H1 (cell line): ENCODE data around the gene ARHGAP35. TPM values are rescaled to one million over a fixed set of nuclear protein-coding genes. Genes with fewer than 3 reads are reported as not detected.

Experiments
- CTCF ChIA-PET: fragments of 300-600 bp; sonication (Branson Sonifier 250); formaldehyde crosslinking; loops from one replicate; lab custom pipeline; 2021; ENCODE audit not compliant: partially characterized antibody; lab: Charles Lee
- POLR2A ChIA-PET: fragments of 300-600 bp; sonication (Branson Sonifier 250); formaldehyde crosslinking; loops from one replicate; lab custom pipeline; 2021; ENCODE audit warnings: inconsistent platforms; ENCODE audit not compliant: partially characterized antibody; lab: Charles Lee
- DNase-seq, 2 experiments: peaks; one replicate each; pipeline versions ENCODE4 v3.0.0 to v3.0.0-alpha.2; 2010 to 2022; ENCODE audit warnings: low spot score in 2 of 2, low read depth in 1 of 2, mixed read lengths in 1 of 2
- FAIRE-seq: peaks from 2 replicates; lab custom pipeline; 2011; peaks lifted over from hg19 to GRCh38; lab: Jason Lieb, UNC
- H2AFZ ChIP-seq: 2 replicates; pipeline ENCODE4 v1.8.1; 2012; ENCODE audit warnings: low read length, inconsistent platforms
- H2AK5ac ChIP-seq: 2 replicates; pipeline ENCODE4 v1.6.1; 2013; ENCODE audit warnings: low read depth, low read length
- H2BK120ac ChIP-seq: replicated peaks from 2 replicates; pipeline ENCODE3; 2013; ENCODE audit warnings: low read depth, low read length, inconsistent platforms
- H2BK12ac ChIP-seq: 2 replicates; pipeline ENCODE4 v1.6.1; 2013; ENCODE audit warnings: low read depth, low read length
- H2BK15ac ChIP-seq: 2 replicates; pipeline ENCODE4 v1.6.1; 2013; ENCODE audit warnings: low read length
- H2BK20ac ChIP-seq: 2 replicates; pipeline ENCODE4 v1.6.1; 2013; ENCODE audit warnings: low read length
- H2BK5ac ChIP-seq: 2 replicates; pipeline ENCODE4 v1.6.1; 2013; ENCODE audit warnings: low read depth, low read length
- H3K14ac ChIP-seq: 2 replicates; pipeline ENCODE4 v1.6.1; 2013; ENCODE audit warnings: inconsistent platforms; ENCODE audit not compliant: insufficient read length
- H3K18ac ChIP-seq: 2 replicates; pipeline ENCODE4 v1.6.1; 2013; ENCODE audit warnings: low read length; ENCODE audit errors: extremely low read depth
- H3K23ac ChIP-seq: 2 replicates; pipeline ENCODE4 v1.6.1; 2013; ENCODE audit warnings: inconsistent platforms; ENCODE audit not compliant: insufficient read length
- H3K23me2 ChIP-seq: 2 replicates; pipeline ENCODE4 v1.6.1; 2013; ENCODE audit warnings: low read depth, low read length
- H3K27ac ChIP-seq: 2 replicates; pipeline ENCODE4 v1.6.1; 2011; ENCODE audit warnings: low read depth, low read length, inconsistent platforms
- H3K27me3 ChIP-seq, 4 experiments: replicated peaks in 1 of 4; 1 replicate in 1 of 4; 2 replicates in 3 of 4; pipeline versions ENCODE4 v1.6.1 to v1.8.1; 2011 to 2013; ENCODE audit warnings: low read length in 3 of 4, mild to moderate bottlenecking in 3 of 4, inconsistent platforms in 2 of 4, mixed read lengths in 2 of 4, moderate library complexity in 1 of 4; ENCODE audit not compliant: control insufficient read depth in 3 of 4, insufficient read depth in 3 of 4; ENCODE audit errors: extremely low read depth in 1 of 4
- H3K36me3 ChIP-seq, 4 experiments: 2 replicates each; pipeline versions ENCODE4 v1.6.1 to v1.8.1; 2011 to 2013; ENCODE audit warnings: mild to moderate bottlenecking in 4 of 4, low read length in 3 of 4, moderate library complexity in 2 of 4, control low read depth in 1 of 4, inconsistent platforms in 1 of 4; ENCODE audit not compliant: insufficient read depth in 4 of 4, control insufficient read depth in 2 of 4
- H3K4ac ChIP-seq: replicated peaks from 2 replicates; pipeline ENCODE3; 2013; ENCODE audit warnings: low read length, low read depth, mixed read lengths, inconsistent platforms; ENCODE audit not compliant: insufficient read length
- H3K4me1 ChIP-seq, 4 experiments: replicated peaks in 1 of 4; 1 replicate in 1 of 4; 2 replicates in 3 of 4; pipeline versions ENCODE4 v1.6.1 to v1.8.1; 2011 to 2013; ENCODE audit warnings: low read length in 3 of 4, inconsistent platforms in 2 of 4, mixed read lengths in 1 of 4; ENCODE audit not compliant: insufficient read depth in 4 of 4, control insufficient read depth in 3 of 4
- H3K4me2 ChIP-seq, 2 experiments: 2 replicates each; pipeline versions ENCODE4 v1.6.1 to v1.8.1; 2011 to 2013; ENCODE audit warnings: low read depth in 2 of 2, low read length in 2 of 2, control low read depth in 1 of 2, inconsistent platforms in 1 of 2, mild to moderate bottlenecking in 1 of 2; ENCODE audit not compliant: insufficient read depth in 1 of 2
- H3K4me3 ChIP-seq, 4 experiments: fragments of 200-600, 300-600 bp in 1 of 4; sonication (generic), shearing (Covaris generic), sonication (Bioruptor Twin) in 1 of 4; 2 replicates each; pipeline versions ENCODE4 v1.5.1 to v1.8.1; 2011 to 2016; ENCODE audit warnings: low read length in 4 of 4, low read depth in 3 of 4, control low read depth in 2 of 4, inconsistent platforms in 2 of 4, mild to moderate bottlenecking in 2 of 4, mixed read lengths in 1 of 4, moderate library complexity in 1 of 4; ENCODE audit not compliant: insufficient read depth in 2 of 4; ENCODE audit errors: extremely low read depth in 1 of 4
- H3K56ac ChIP-seq: replicated peaks from 2 replicates; pipeline ENCODE3; 2013; ENCODE audit warnings: low read depth, mild to moderate bottlenecking, mixed read lengths, low read length, inconsistent platforms; ENCODE audit not compliant: insufficient read length
- H3K79me1 ChIP-seq: 2 replicates; pipeline ENCODE4 v1.6.1; 2013; ENCODE audit warnings: low read depth, low read length, control low read depth
- H3K79me2 ChIP-seq, 2 experiments: 2 replicates each; pipeline versions ENCODE4 v1.6.1 to v1.8.1; 2012 to 2013; ENCODE audit warnings: low read length in 2 of 2, mild to moderate bottlenecking in 2 of 2, inconsistent platforms in 1 of 2; ENCODE audit not compliant: insufficient read depth in 2 of 2, control insufficient read depth in 1 of 2
- H3K9ac ChIP-seq, 4 experiments: replicated peaks in 1 of 4; 1 replicate in 1 of 4; 2 replicates in 3 of 4; pipeline versions ENCODE4 v1.6.1 to v1.8.1; 2011 to 2013; ENCODE audit warnings: low read depth in 3 of 4, low read length in 3 of 4, control low read depth in 2 of 4, mild to moderate bottlenecking in 2 of 4, moderate library complexity in 2 of 4, inconsistent platforms in 1 of 4; ENCODE audit errors: extremely low read depth in 1 of 4
- H3K9me3 ChIP-seq, 2 experiments: 2 replicates each; pipeline versions ENCODE4 v1.6.1 to v1.8.1; 2012 to 2013; ENCODE audit warnings: mild to moderate bottlenecking in 2 of 2, moderate library complexity in 2 of 2, control low read depth in 1 of 2, inconsistent platforms in 1 of 2, low read depth in 1 of 2, low read length in 1 of 2, mixed read lengths in 1 of 2; ENCODE audit not compliant: insufficient read depth in 2 of 2
- H4K20me1 ChIP-seq, 2 experiments: replicated peaks in 1 of 2; 2 replicates each; pipeline versions ENCODE3 to v1.8.1; 2011 to 2013; ENCODE audit warnings: inconsistent platforms in 2 of 2, low read length in 2 of 2, mild to moderate bottlenecking in 1 of 2; ENCODE audit not compliant: insufficient read depth in 2 of 2, control insufficient read depth in 1 of 2
- H4K5ac ChIP-seq: 2 replicates; pipeline ENCODE4 v1.6.1; 2013; ENCODE audit warnings: low read length, low read depth, mixed read lengths, inconsistent platforms; ENCODE audit not compliant: insufficient read length
- H4K8ac ChIP-seq: 2 replicates; pipeline ENCODE4 v1.8.0; 2013; ENCODE audit warnings: mild to moderate bottlenecking, moderate library complexity, low read length, inconsistent platforms; ENCODE audit not compliant: insufficient read depth; ENCODE audit errors: extremely low read depth
- H4K91ac ChIP-seq: replicated peaks from 2 replicates; pipeline ENCODE3; 2013; ENCODE audit warnings: low read length, mixed read lengths, inconsistent platforms; ENCODE audit not compliant: insufficient read length
- CBX5 ChIP-seq: fragments of 300-800, 300-1000 bp; sonication (generic); IDR thresholded peaks from 2 replicates; pipeline ENCODE4 v1.7.1; 2016; ENCODE audit warnings: antibody characterized with exemption, low read length, low read depth
- CBX8 ChIP-seq: fragments of 300-800, 300-1000 bp; sonication (generic); IDR thresholded peaks from 2 replicates; pipeline ENCODE4 v1.7.1; 2016; ENCODE audit warnings: low read depth, low read length, borderline replicate concordance
- HDAC2 ChIP-seq, 2 experiments: fragments of 300-600 bp in 1 of 2; sonication (generic) in 1 of 2; IDR thresholded peaks; 2 replicates each; pipeline ENCODE4 v1.6.1; 2011 to 2012; ENCODE audit warnings: low read depth in 2 of 2, low read length in 2 of 2, mild to moderate bottlenecking in 2 of 2, moderate library complexity in 2 of 2, borderline replicate concordance in 1 of 2, inconsistent platforms in 1 of 2
- JUN ChIP-seq: IDR thresholded peaks from 2 replicates; pipeline ENCODE4 v1.6.1; 2011; ENCODE audit warnings: low read depth, mild to moderate bottlenecking, improper control_type of control experiment, low read length
- KDM1A ChIP-seq: fragments of 200-600, 300-600 bp; sonication (generic); IDR thresholded peaks from 2 replicates; pipeline ENCODE4 v1.7.1; 2016; ENCODE audit warnings: mild to moderate bottlenecking, low read length, borderline replicate concordance
- MAFK ChIP-seq: IDR thresholded peaks from 2 replicates; pipeline ENCODE4 v1.6.1; 2012; ENCODE audit warnings: low read depth, mild to moderate bottlenecking, improper control_type of control experiment, low read length
- POLR2A ChIP-seq, 2 experiments: IDR thresholded peaks; 1 replicate in 1 of 2; 2 replicates in 1 of 2; pipeline ENCODE4 v1.6.1; 2011; ENCODE audit warnings: low read depth in 2 of 2, low read length in 2 of 2, mild to moderate bottlenecking in 2 of 2; ENCODE audit errors: control extremely low read depth in 1 of 2
- RBBP5 ChIP-seq: IDR thresholded peaks from 2 replicates; pipeline ENCODE4 v1.7.1; 2012; ENCODE audit warnings: low read depth, mild to moderate bottlenecking, inconsistent platforms, low read length, moderate library complexity, borderline replicate concordance
- SUZ12 ChIP-seq: fragments of 200-600 bp; sonication (generic); IDR thresholded peaks from 2 replicates; pipeline ENCODE4 v1.6.1; 2012; ENCODE audit warnings: mild to moderate bottlenecking, inconsistent platforms, low read length, moderate library complexity, mixed read lengths
- TEAD4 ChIP-seq: IDR thresholded peaks from 2 replicates; pipeline ENCODE4 v1.6.1; 2012; ENCODE audit warnings: low read depth, low read length, inconsistent platforms, mixed read lengths
- WGBS, 2 experiments: shearing (Covaris generic) in 1 of 2; methylation state at CpG; one replicate each; pipeline versions ENCODE4 v1.1.6 to v1.1.7; 2013 to 2015; ENCODE audit warnings: low lambda C conversion rate in 2 of 2, mixed read lengths in 2 of 2, inconsistent platforms in 1 of 2, low coverage in 1 of 2, missing lambda C conversion rate in 1 of 2; ENCODE audit not compliant: insufficient replicate concordance in 2 of 2, insufficient coverage in 1 of 2, insufficient read length in 1 of 2; ENCODE audit errors: extremely low coverage in 1 of 2, missing lambda C conversion rate in 1 of 2; 5-methylcytosine and 5-hydroxymethylcytosine counted together
- polyA plus RNA-seq, 7 experiments: library from polyadenylated mRNA; depleted of rRNA in 3 of 7; stranded (reverse) in 5 of 7; unstranded in 2 of 7; fragments of >200 nt in 5 of 7; fragments of 200-250 nt in 2 of 7; gene quantifications; 1 replicate in 5 of 7; 2 replicates in 1 of 7; 4 replicates in 1 of 7; pipeline versions ENCODE4 v1.2.1 to v1.2.3, GENCODE V29; 2011 to 2013; ENCODE audit warnings: missing spikeins in 2 of 7, mixed read lengths in 2 of 7
- total RNA-seq: library from RNA; stranded (reverse); fragmentation: NEBNext Ultra II Directional; extraction: Animal tissue kit (Norgen Biotek cat#: 25700); gene quantifications from 2 replicates; pipeline ENCODE4 v1.2.1, GENCODE V29; 2021
- TF ChIP-seq, protein P1 (sequence below): IDR thresholded peaks from 2 replicates; pipeline ENCODE4 v1.6.1; 2011; ENCODE audit warnings: low read length, improper control_type of control experiment

ARHGAP35 gene
- total and polyA plus RNA-seq, 2 of the 8 experiments (the other 6 are each of a cell fraction or from before 2014, with no cell fraction given), result 29.7 to 64.5 TPM

DNA sequence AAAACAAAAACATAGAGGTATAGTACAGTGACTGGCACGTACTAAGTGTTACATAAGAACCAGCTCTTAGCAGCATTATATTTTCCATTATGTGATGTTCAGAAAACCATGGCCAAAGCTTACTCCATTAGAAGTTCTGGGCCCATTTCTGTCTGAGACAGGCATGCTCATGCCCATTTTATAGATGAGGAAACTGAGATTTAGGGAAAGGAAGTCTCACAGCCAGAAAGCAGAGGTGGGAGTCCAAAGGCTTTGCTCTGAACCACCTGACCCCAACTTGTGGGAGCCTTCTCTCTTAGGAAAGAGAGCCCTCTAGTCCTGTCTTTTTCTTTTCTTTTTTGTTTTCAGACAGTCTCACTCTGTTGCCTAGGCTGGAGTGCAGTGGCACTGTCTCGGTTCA is 12.4 kb upstream of the ARHGAP35 start:
- Histone ChIP-seq H3K4ac (no peak overlapping the region), H2AFZ (no peak overlapping the region), H4K20me1 (peaks cover 0 to 5% of the 10 kb centered on the region in 2 experiments), H2BK5ac (no peak overlapping the region), H3K27me3 (no peaks in the 10 kb centered on the region), H3K23ac (no peak overlapping the region), H4K8ac (no peak overlapping the region), H2BK120ac (no peak overlapping the region), H3K23me2 (peaks cover 7% of the 10 kb centered on the region; the same call in 1 of the 2 replicates), H3K9me3 (no peaks in the 10 kb centered on the region), H3K18ac (no peak overlapping the region), H3K36me3 (peaks cover 6 to 13% (median 9%) of the 10 kb centered on the region in 4 experiments; a peak in 7 of 8 replicates), H3K79me1 (peaks cover 8% of the 10 kb centered on the region), H3K56ac (no peak overlapping the region), H3K27ac (no peak overlapping the region), H2AK5ac (no peak overlapping the region), H3K4me1 (peaks cover 0 to 7% (median 3%) of the 10 kb centered on the region in 4 experiments; a peak in 5 of 7 replicates), H4K5ac (no peak overlapping the region), H3K79me2 (peaks cover 0 to 19% of the 10 kb centered on the region in 2 experiments; a peak in 2 of 4 replicates), H2BK20ac (no peak overlapping the region), H4K91ac (no peak overlapping the region), H3K14ac (no peak overlapping the region), H3K4me2 (no peak overlapping the region; a peak in 1 of 4 replicates), H3K9ac (no peak overlapping the region), H3K4me3 (no peak overlapping the region), H2BK12ac (no peak overlapping the region), H2BK15ac (no peak overlapping the region)
- CTCF ChIA-PET, result interaction anchor here (0.6 kb wide), 2 partner anchors 26 to 94 kb away, joined by 3 read pairs; no protein-coding TSS in a partner anchor
- no peak for FAIRE-seq
- POLR2A ChIA-PET, result interaction anchor here (0.7 to 8.4 kb wide), 9 partner anchors 11 to 107 kb away, joined by 3 to 78 read pairs (median 4); partner anchors contain the start of genes ARHGAP35 and SLC1A5
- no peak for DNase-seq
- WGBS, 2 experiments, result 90% methylated on average over 2 of the region's 2 CpGs; no CpG with 5 or more reads in 1 of the 2 experiments
- no peak for TF ChIP-seq JUN
- TF ChIP-seq POLR2A (IDR thresholded peaks at IDR 0.05; ENCODE audit: control extremely low read depth in 1 of 2, low read depth in 2 of 2, low read length in 2 of 2), result no peak
- TF ChIP-seq, protein P1, sequence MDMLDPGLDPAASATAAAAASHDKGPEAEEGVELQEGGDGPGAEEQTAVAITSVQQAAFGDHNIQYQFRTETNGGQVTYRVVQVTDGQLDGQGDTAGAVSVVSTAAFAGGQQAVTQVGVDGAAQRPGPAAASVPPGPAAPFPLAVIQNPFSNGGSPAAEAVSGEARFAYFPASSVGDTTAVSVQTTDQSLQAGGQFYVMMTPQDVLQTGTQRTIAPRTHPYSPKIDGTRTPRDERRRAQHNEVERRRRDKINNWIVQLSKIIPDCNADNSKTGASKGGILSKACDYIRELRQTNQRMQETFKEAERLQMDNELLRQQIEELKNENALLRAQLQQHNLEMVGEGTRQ, result no peak
- no peak for TF ChIP-seq CBX8
- TF ChIP-seq HDAC2 (IDR thresholded peaks at IDR 0.05; ENCODE audit: borderline replicate concordance in 1 of 2, low read depth in 2 of 2, low read length in 2 of 2), result no peak
- no peak for TF ChIP-seq CBX5
- TF ChIP-seq KDM1A, result no peak
- no peak for TF ChIP-seq SUZ12
- no peak for TF ChIP-seq RBBP5
- no peak for TF ChIP-seq TEAD4
- no peak for TF ChIP-seq MAFK
